Measurements from ENCODE around the gene CHMP4B.
"Not testable (repeated sequence)": the region's sequence is repeated elsewhere in the genome, so short reads cannot be mapped to it uniquely, and the experiment has no call there.

CHMP4B gene

DNA sequence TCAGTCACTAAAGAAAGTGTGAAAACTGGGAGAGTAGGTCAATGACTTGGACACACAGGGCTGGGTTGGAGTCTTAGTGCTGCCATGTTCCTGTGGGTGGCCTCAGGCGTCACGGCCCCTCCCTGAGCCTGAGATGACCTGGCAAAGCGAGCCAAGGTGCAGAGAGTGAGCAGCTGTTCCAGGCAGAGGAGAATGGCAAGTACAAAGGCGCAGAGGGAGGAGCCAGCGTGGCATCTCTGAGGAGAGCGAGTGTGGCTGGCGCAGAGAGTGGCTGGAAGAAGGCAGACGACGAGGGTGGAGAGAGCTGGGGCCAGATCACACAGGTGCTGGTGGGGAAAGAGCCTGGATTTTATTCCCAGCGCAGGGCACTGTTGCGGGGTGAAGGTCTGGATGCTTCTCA lies 20.6 kb upstream of the CHMP4B start:
- DNase-seq, result no peak

DNA sequence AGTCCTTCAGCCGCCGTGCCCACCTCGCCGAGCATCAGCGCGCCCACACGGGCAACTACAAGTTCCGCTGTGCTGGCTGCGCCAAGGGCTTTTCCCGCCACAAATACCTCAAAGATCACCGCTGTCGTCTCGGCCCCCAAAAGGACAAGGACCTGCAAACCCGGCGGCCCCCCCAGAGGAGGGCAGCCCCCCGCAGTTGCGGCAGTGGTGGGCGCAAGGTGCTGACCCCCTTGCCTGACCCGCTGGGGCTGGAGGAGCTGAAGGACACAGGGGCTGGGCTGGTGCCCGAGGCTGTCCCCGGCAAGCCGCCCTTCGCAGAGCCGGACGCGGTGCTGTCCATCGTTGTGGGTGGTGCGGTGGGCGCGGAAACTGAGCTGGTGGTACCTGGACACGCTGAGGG lies 20.1 kb upstream of the CHMP4B start:
- no peak for DNase-seq

DNA sequence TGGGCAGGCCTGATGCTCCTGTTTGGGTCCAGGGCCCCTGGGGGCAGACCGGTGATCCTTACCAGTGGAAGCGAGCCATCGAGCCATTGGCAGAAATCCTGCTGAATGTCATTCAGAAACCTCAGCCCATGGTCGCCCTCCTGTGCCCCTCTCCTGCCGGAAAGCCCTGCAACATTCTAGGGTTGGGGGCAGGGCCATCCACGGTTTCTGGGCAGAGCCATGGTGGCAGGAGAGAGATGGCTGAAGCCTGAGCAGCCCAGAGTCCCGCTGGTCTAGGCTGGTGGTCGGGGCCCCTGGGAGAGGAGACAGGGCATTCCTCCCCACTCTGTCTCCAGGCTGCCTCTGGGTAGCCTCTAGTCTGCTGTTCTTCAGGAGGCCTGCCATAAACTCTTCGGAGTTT lies 19.6 kb upstream of the CHMP4B start:
- no peak for DNase-seq

DNA sequence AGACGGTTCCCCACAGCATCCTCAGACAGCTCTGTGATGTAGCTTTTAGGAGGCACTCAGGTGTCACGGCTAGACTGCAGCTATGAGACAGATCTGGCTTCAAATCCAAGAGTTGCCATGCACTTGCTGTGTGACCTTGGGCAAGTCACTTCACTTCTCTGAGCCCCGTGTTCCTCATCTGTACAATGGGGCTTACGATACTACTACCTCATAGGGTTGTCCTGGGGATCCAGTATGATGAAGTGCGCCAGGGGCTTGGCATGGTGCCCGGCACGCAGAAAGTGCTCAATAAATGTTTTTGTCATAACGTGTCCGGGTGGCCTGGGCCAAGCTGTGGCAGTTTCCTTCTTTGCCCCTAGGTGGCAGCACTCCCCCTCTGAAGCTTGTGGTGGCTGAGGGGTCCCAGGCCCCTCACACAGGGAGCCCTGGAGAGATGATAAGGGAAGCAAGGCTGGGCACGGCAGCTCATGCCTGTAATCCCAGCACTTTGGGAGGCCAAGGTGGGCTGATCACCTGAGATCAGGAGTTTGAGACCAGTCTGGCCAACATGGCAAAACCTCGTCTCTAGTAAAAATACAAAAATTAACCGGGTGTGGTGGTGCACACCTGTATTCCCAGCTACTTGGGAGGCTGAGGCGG lies 19.1 kb upstream of the CHMP4B start:
- DNase-seq, result peak; percentile 46

DNA sequence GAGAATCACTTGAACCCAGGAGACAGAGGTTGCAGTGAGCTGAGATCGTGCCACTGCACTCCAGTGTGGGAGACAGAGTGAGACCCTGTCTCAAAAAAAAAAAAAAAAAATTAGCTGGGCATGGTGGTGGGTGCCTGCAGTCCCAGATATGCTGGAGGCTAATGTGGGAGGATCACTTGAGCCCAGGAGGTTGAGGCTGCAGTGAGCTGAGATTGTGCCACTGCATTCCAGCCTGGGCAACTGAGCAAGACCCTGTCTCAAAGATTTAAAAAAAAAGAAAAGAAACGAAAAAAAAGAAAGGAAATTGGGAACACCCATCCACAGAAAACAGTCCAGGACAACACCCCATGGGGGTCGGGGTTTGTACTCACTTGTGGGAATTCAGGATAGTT lies 18.6 kb upstream of the CHMP4B start:
- DNase-seq, result not testable (repeated sequence)

DNA sequence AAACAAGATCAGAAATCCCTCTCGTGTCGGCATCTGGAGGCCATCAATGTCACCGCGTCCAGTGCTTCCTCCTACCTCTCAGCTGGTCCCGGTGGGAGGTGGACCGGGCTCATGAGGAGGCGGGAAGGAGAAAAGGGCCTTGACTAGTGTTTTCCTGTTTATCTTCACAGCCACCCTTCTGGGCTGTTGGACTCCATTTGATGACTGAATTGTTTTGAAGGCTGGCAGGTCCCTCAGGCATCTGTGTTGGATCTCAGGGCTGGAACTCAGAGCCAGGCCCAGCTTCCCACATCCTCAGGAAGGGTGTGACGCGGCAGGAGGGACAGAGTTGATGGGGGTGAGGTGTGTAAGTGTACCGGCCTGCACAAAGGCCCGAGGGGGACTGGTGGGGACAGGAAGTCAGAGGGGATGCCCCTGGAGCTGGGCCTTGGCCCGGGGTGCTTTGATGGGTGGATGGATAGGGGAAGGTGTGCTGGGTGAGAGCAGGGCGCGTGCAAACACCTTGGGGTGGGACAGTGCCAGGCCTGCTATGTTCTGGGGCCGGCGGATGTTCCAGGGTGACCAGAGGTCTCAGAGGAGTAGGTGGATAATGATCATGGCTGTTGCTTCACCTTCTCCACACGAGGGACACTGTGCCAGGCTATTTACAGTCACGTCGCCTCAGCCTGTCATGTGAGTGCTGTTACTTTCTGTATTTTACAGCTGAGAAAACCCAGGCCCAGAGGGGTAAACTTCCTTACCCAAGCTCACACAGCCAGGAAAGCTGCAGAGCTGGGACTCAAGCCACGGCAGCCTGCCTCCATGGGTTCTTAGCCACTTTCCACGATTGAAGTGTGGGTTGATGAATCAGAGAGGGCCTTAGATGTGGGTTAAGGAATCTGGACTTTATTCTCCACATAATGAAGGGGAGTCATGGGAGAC lies 17.9 kb upstream of the CHMP4B start:
- DNase-seq, result no peak

DNA sequence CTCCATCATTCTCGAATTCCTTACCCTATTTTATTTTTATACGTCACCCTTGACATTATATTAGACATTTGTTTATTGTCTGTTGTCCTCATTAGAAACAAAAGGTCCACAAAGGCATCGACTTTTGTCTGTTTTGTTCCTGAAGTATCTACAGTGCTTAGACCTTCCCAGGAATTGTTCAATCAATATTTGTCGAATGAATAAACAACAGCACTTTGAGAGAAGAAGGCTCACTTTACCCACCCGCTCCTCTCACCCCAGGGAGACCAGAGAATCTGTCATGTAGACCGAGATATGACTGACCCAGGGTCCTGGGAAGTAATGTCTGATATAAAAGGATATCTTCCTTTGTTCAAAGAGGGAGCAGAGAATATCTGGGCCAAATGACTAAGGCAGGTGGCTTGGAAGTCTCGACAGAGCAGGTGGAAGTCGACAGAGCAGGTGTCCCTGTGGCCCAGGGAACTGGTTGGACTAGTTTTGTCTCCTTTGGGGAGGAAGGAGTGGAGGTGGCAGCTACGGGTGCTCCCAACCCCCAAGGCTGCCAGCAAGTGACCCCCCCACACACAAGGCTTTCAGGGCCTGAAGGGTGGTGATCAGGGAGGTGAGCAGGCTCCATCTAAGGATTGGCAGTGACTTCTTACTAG lies 14.8 kb upstream of the CHMP4B start:
- no peak for DNase-seq

DNA sequence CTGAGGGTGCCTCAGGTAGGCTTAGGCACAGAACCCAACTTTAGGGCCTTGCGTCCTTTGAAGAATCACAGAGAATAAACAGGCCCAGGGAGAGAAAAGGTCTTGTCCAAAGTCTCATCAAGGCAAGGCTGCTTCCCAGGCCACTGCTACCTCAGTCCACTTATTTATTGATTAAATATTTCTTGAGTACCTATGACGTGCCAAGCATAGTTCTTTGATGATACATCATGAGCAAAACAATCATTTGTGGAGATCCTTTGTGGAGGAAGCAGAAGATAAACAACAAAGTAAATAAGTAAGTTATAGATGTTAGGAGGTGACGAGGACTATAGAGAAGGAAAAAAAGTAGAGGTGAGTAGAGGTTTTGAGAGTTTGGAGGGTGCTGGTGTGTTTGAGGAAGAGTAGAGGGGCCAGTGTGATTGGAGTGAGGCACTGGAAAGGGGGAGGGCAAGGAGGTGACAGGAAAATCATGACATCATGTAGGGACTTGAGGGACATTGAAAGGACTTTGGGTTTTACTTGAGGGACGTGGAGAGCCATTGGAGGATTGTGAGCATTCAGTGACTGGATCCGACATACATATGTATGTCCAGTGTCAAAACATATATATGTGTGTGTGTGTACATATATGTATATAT lies 14.1 kb upstream of the CHMP4B start:
- DNase-seq, result no peak

DNA sequence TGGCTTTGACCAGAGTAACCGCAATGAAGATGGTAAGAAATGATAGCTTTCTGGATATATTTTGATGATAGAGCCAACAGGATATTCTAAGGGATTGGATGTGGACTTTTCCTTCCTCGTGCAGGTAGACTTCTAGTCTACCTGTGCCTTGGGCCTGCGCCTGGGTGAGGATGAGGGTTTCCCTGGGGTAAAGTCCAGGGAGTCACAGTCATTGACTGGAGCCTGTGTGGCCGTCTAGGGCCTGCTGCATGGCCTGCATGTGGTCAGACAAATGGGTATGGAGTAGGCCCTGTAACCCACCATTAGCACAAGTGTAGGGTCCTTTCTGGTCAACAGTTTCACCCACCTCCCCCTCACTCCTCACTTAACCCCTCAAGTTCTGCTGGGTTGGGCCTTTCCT lies 12.7 kb upstream of the CHMP4B start:
- DNase-seq, result no peak

DNA sequence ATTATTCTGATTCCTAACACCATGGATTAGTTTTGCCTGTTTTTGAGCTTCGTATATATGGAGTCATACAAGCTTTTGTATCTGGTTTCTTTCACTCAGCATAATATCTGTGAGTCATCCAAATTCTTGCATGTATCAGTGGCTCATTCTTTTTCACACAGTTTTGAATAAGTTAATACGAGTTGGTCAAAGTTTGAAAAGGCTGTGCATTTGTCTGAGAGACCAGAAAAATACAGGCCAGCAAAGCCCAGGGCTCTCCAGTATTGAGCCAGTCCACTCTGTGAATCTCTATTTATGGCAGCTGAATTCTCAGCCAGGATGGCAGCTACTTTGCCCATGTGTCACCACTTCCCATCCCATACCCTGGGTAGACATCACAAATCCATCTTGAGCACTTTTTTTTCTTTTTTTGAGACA lies 7.2 kb upstream of the CHMP4B start:
- peak; percentile 83 for DNase-seq

DNA sequence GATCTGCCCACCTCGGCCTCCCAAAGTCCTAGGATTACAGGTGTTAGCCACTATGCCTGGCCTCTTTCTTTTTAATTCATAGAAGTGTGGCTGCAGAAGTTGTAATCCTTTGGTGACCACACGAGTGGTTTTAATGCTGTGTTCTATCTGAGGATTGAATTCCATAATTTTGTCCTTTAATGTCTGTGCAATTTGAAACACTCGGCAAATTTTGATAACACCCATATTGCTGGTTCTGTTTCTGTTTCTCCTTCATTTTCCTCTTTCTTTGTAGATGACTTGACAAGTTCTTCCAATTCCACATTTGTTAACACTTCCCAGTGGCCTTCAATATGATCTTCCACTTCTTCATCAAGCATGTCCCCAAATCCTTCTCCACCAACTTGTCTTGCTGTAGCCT lies 2.8 kb upstream of the CHMP4B start:
- DNase-seq, result no peak

DNA sequence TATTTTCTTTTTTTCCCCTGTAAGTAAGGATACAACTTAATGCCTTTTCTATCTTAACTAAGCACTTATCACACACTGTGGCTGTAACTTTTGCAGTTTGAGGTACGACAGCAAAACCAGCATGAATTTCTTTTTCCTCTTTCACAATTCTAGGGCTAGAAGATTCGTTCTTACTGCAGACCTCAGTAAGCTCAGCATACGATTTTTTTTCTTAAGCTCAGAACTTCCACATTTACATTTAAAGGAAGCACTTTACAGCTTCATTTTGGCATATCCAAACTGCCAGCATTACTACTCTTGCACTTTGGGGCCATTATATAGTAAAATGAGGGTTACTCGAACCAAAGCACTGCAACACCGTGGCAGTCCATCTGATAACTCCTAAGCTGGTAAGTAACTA lies 889 bp upstream of the CHMP4B start:
- no peak for DNase-seq

DNA sequence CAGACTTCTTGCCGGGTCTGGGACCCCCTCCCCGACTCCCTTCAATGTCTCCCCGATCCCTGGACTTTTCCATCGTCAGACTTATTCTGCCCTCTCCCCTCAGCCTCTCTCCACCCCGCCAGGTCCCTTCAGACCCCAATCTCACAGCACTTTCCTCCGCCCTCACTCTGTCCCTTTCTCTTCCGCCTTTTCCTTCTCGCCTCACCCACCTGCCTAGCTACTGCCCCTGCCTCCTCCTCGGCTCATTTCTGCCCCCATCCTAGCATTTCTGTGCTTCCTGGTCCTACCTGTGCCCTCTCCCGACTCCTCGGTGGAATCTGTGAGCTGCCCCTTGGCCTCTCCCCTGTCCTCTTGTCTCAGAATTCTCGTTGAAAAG lies 616 bp downstream of the CHMP4B start:
- DNase-seq, result no peak

DNA sequence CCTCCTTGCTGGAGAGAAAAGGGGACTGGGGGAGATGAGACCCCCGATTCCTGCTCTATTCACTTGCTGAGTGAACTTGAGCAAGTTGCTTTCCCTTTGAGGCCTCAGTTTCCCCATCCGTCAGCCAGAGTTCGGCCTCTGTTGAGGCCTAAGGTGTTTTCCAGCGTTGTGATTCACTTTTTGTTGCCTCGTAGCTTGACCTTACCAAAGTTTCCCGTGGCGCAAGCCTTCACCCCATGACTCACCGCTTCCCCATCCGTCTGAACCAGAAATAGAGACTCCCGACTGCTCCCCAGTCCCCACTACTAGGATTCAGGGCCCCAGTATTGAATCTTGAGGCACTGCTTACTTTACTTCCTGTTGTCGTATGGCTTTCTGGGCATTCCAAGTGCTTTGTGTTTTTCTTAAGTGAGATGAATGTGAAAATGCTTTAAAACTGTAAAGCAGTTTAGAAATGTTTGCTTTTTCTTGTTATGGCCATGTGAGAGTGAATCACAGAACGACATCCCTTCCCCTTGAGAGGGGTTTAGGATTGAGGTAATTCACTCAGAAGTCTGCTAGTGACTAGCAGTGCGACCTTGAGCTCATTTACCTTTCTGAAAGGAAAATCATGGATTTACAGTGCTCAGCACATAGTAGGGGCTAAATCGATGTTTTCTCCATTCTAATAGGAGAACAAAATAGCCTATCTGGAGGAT lies 1.2 kb downstream of the CHMP4B start:
- DNase-seq, result peak; percentile 95

DNA sequence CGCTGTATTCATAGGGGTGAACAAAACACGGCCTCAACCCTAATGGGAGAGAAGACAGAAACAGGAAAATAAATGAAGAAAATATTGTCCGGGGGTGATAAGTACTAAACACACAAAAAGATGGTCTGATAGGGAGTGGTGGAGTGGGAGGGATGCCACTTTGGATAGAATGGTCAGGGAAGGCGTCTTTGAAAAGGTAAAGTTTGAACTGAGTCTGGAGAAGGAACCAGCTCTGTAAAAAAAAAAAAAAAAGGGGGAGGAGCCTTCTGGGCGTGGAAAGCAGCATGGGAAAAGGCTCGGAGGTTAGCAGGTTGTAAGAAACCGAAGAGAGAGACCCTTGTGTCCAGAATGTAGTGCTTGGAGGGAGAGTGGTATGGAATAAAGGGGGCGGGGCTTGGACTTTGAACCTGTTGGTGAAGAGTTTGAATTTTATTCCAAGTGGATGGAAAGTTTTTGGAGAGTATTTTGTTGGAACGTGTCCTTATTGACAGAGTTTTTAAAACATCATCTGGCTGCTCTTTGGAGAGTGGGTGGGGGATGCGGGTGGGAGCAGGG lies 1.8 kb downstream of the CHMP4B start:
- DNase-seq, result peak; percentile 24

DNA sequence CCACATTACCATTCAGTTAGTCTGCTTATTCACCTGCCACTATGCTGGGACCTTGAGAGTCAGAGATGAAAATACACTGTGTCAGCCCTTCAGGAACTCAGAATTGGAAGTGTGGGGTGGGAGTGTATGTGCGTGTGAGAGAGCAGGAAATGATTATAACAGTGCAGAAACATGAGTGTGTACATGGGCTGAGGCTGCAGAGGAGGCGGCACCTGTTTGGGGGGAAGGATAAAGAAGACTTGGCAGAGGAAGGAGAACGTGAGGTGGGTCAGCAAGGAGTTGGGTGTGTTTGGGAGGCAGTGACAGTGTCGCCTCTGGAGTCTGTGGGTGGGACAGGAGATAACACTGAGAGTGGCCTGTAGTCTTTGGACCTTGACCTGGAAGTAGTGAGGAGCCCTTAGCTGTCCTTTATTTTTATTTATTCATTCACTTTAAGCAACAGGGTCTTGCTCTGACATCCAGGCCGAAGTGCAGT lies 3.1 kb downstream of the CHMP4B start:
- DNase-seq, result no peak

DNA sequence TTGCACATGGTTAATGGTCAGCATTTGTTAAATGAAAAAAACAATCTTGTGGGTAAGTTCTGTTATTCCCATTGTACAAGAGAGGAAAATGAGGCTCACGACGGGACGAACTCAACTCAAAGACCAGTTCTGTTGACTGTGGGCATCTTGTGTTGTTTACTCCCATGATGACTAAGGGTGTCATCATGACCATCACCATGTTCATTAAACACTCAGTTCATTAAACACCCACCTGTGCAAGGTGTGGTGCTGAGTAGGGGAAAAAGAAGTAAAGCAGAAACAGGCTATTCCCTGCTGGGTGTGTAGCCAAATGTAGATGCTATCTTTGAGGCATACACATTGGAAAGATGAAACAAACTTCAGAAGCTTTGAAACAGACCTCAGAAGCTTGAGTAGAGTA lies 4.5 kb downstream of the CHMP4B start:
- no peak for DNase-seq

DNA sequence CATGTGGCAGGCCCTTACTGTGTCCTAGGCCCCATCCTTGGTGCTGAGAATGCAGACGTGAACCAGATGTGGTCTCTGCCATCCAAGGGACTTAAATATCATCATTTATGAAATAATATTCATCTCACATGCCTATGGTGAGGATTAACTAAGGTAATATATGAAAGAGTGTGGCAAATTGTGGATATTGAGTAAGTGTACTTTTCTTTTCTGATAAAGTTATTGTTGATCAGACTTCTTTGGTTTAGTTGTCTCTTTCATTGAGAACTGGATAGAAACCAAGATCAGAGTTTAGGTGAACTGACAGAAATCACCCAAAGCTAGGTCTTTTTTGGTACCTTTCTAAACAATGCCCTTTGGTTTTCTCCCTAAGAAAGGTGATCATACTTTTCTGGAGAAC lies 5.0 kb downstream of the CHMP4B start:
- DNase-seq, result no peak

DNA sequence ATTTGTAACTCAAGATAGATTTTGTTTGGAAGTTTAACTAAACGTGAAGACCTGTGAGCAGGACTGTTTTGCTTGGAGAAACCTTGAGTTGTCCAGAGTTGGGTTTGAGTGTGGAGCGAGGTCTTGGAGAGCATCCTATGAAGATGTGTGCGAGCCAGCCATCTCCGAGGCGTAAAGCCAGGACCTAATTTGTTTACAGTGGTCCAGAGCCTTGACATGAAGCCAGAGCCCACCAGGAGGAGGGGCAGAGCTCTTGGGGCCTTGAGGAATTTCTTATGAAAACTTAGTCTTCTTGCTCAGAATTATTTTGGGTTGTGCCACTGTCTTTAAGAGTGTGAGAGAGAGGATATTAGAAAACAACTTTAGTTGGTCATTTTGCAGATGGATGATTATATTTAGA lies 6.3 kb downstream of the CHMP4B start:
- no peak for DNase-seq

DNA sequence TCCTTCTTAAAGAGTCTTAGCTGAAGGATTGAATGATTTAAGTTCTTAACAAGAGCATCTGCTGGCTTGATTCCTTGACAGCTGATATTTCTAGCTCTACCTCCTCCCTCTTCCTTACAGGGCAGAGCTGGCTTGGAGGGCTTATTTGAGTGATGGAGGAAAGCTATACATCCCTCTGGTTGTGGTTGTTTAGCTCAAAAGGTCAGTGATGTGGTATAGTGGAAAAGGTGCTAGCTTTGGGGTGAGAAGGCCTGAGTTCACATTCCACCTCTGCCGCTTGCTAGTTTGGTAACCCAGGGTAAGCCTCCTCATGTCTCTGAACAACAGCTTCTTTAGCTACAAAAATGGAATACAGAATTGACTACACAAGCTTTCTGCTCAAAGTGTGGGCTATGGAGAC lies 8.3 kb downstream of the CHMP4B start:
- DNase-seq, result no peak

DNA sequence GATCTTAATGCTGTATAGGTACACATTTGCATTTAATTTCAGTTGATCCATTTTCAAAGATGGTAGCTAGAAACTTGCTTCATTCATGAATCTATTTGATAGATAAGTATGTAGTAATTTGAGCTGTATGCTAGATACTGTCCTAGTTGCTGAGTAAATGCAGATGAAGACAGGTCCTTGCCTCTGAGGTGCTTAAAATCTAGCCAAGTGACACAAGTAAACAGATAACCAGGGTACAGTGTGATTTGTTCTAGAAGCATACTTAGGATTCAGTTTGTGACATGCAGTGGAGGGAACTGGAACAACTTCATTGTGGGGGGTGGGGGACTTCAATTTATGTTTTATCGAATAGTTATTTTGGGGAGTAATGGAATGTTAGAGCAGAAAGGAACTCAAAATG lies 9.2 kb downstream of the CHMP4B start:
- DNase-seq, result no peak

DNA sequence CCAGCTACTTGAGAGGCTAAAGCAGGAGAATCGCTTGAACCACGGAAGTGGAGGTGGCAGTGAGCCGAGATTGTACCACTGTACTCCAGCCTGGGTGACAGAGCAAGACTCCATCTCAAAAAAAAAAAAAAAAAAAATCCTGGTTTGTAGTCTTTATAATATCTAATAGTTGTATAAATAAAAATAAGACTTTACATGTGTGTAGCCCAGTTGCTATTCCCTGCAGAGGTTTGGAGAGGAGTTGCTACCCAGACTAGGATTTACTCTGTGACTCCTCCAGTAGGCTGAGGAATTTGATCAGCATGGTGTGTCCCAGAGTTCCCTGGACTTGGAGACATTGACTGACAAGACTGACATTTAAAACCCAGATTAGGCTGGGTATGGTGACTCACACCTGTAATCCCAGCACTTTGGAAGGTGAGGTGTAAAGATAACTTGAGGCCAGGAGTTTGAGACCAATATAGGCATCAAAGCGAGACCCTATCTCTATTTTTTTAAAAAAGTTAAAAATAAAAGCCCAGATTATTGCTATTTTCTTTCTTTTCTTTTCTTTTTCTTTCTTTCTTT lies 10.2 kb downstream of the CHMP4B start:
- DNase-seq, result no peak

Measured in HCEC 1CT (cell line).